ENCODE data around the gene DOCK1. TPM values are rescaled to one million over a fixed set of nuclear protein-coding genes. Genes with fewer than 3 reads are reported as not detected.

Gene DOCK1
- total RNA-seq, 2 donors from 2014 or later: 46.7 to 50.8 TPM

DNA sequence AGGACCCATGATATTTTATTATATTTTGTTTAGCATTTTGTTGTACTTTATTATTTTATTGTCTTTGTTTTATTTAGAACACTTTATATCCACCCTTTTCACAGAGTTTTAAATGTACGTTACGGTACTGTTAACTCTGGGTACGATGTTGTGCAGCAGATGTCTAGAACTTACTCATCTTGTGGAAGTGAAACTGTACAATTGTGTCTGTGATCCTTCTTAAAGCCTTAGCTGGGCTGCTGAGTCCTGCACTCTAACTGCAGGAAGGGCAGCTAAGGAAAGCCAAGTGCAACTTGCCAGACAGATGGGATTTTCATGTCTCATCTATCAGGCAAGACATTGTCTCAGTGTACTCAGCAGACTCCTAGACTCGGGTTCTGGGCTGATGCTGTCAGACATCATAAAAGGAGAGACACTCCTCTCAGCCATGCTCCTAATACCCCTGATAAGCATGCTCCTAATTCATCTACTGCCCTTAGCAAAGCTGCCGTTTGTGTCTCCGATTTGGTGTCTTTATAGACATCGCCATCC lies 305.8 kb downstream of the DOCK1 start:
- intact Hi-C loops (cut with DNase I): no loop called here
- no peak for DNase-seq (ENCODE audit: low spot score)

DNA sequence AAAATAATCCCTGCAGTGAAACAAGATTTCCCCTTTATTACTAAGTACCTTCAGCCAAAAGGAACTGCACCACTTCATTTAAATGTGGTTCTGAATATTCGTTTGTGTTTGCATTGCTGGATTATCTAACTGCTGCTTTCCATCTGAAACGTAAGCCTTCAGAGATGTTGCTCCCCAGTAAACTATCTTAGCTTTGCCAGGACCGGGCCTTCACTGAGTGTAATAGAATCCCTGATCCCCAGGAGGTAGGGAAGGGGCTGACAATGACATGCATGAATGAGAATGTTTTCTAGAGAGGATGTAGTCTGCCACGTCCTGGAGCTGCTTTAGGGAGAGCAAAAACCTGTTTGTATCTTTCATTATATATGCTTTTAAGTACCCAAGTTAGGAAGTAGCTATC lies 310.6 kb downstream of the DOCK1 start:
- intact Hi-C loops (cut with DNase I): no loop called here
- no peak for DNase-seq (ENCODE audit: low spot score)

- DNase-seq (ENCODE audit: low spot score): no peak
- intact Hi-C loops (cut with DNase I): no loop called here
Measured at GRCh38 chr10:127216274-127216673, 311.0 kb downstream of the DOCK1 start.

- intact Hi-C loops (cut with DNase I): no loop called here
Measured at GRCh38 chr10:127216786-127217185, 311.6 kb downstream of the DOCK1 start.

GRCh38 chr10:127218658-127219057 lies 313.4 kb downstream of the DOCK1 start:
- intact Hi-C loops (cut with DNase I): no loop called here
- DNase-seq (ENCODE audit: low spot score): no peak

More at GRCh38 chr10:127216786-127217185, 311.6 kb downstream of the DOCK1 start:
- DNase-seq (ENCODE audit: low spot score): no peak

- no peak for DNase-seq (ENCODE audit: low spot score)
- intact Hi-C loops (cut with DNase I): no loop called here
Measured at GRCh38 chr10:127221281-127221680, 316.1 kb downstream of the DOCK1 start.

DNA sequence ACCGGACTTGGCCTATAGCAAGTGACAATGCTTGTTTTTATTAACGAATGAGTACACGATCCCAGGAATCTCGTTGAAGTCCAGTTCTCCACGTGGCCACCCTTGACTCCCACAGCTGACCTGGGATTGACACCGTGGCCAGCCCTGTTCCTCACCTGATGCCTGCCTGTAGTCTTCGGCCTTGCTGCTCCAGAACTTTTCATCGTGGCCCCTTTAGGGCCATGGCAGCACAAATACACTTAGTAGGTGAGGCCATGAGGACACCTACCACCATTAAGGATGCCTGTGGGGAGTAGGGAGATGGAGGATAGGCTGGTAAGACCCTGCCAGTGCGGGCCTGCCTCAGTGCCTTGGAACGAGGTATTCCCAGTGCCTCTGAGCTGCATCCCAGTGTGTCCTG lies 321.8 kb downstream of the DOCK1 start:
- intact Hi-C loops (cut with DNase I): no loop called here
- no peak for DNase-seq (ENCODE audit: low spot score)

DNA sequence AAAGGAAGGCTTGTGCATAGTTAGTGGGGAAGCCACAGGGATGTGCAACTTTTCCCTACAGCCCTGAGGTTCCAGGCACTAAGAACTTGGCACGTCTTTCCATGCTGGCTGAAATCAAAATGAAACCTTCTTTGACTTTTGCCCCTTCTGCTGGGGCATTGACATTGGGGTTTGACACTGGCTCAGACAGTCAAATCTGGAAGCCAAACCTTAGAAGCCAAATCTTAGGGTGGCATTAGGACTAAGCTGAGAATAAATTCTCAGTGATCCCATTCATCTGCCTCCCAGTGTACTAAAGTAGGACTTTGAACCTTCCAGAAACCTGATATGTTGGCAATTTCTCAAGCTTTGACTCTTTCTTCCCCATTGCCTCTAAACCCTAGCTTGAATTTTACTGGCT lies 322.4 kb downstream of the DOCK1 start:
- DNase-seq (ENCODE audit: low spot score): no peak
- intact Hi-C loops (cut with DNase I): no loop called here

GRCh38 chr10:127228195-127228787 lies 323.1 kb downstream of the DOCK1 start:
- intact Hi-C loops (cut with DNase I): no loop called here
- no peak for DNase-seq (ENCODE audit: low spot score)

GRCh38 chr10:127234306-127234800 lies 329.1 kb downstream of the DOCK1 start:
- DNase-seq (ENCODE audit: low spot score): no peak
- intact Hi-C loops (cut with DNase I): no loop called here

DNA sequence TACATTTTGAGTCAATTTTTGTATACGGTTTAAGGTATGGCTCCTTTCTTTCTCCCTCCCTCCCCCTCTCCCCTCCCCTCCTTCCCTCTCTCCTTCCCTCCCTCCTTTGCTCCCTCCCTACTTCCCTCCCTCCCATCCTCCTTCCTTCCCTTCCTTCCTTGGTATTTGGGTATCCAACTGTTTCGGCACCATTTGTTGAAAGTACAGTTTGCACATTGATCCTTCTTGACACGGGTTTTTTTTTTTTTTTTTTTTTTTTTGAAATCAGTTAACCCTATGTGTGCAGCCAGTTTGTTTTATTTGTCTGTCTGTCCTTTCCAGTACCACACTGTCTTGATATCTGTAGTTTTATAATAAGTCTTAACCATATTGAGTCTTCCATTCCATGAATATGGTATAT lies 331.0 kb downstream of the DOCK1 start:
- DNase-seq (ENCODE audit: low spot score): no peak
- intact Hi-C loops (cut with DNase I): no loop called here

DNA sequence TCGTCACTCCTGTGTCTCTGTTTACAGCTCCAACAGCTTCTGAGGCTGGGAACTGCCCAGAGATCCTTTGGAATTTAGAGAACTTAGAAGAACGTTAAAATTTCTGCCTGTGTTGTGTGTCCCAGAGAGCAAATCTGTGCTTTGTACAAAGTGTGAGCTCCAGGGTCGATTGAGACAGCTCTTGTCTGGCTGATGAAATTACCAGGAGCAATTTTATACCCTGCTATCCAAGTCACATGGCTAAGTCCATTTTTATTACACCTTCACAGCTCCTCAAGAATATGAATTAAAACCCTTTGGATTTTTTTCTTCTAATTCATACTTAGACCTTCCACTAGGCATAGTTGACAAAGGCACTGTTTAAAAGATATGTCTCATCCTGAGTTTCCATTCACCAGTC lies 337.7 kb downstream of the DOCK1 start:
- intact Hi-C loops (cut with DNase I): no loop called here

DNA sequence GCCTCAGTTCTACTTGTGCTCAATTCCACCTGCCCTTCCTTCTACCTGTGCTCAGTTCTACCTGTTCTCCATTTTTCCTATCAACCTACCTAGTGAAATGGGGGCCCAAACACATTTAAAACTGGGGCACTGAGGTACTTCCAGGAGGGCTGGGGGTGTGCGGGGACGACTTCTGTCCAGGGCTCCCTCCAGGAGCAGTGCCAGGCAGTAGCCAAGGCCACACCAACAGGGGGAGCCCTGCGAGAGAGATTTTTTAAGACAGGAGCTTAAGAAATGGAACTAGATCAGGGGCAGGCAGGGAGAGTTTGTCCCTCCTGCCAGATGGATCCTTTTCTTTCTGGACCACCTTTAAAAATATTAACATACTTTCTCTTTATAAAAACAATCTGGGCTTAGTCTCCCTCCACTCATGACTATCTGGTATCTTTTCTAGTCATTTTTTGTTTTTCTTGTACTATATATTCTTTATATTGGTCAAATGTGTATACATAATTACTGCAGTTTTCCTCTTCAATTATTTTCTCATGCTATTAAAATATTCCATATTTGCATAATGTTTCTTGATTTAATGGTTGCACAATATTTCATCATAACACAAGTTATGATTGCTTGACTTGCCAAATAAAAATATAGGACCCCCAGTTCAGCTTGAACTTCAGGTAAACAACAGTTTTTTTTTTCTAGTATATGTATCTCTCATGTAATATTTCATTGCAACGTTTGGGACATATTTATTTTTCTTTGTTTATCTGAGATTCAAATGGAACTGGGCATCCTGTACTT lies 338.5 kb downstream of the DOCK1 start:
- intact Hi-C loops (cut with DNase I): no loop called here
- DNase-seq (ENCODE audit: low spot score): no peak

More for the DNA sequence above, 337.7 kb downstream of the DOCK1 start:
- no peak for DNase-seq (ENCODE audit: low spot score)

DNA sequence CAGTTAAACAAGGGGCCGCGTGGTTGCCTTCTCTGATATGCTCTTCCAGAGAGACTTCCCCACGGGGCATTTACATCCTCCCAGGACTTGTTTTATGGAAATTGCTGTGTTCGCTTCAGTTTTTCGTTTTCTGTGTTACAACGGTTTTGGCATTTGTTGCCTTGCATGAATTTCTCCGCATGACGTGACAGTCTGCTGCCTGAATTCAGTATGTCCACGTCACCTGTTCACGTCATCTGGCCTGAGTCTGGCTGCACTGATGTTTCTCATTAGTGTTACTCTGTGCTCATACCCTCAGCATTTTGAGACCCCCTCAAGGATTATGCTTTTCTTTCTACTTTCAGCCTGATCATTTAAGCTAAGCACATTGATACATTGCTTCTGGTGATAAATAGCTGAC lies 340.2 kb downstream of the DOCK1 start:
- intact Hi-C loops (cut with DNase I): loop anchor here in 1 of 2 donors (5.0 kb wide), 1 partner anchor 1063 kb away; no protein-coding TSS in a partner anchor

GRCh38 chr10:127250031-127250430 lies 344.8 kb downstream of the DOCK1 start:
- DNase-seq (ENCODE audit: low spot score): no peak
- intact Hi-C loops (cut with DNase I): no loop called here

More for the DNA sequence above, 340.2 kb downstream of the DOCK1 start:
- DNase-seq (ENCODE audit: low spot score): no peak

DNA sequence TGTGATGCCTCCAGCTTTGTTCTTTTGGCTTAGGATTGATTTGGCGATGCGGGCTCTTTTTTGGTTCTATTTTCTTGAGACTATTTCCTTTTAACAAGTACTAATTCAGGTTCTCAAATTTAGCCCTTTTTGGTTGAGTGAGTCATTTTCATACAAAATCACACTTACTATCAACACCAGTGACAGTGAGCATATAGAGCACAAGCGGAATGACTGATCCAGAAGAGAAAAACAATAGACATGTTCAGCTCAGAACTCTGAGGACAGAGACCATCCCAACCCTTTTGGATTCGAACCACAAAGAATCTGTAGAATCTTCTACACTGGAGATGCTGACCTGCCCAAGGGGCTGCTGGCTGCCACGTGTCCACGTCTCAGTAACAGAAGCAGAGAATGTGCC lies 347.6 kb downstream of the DOCK1 start:
- DNase-seq (ENCODE audit: low spot score): no peak
- intact Hi-C loops (cut with DNase I): no loop called here

- intact Hi-C loops (cut with DNase I): no loop called here
- DNase-seq (ENCODE audit: low spot score): no peak
Measured at GRCh38 chr10:127254276-127254675, 349.0 kb downstream of the DOCK1 start.

DNA sequence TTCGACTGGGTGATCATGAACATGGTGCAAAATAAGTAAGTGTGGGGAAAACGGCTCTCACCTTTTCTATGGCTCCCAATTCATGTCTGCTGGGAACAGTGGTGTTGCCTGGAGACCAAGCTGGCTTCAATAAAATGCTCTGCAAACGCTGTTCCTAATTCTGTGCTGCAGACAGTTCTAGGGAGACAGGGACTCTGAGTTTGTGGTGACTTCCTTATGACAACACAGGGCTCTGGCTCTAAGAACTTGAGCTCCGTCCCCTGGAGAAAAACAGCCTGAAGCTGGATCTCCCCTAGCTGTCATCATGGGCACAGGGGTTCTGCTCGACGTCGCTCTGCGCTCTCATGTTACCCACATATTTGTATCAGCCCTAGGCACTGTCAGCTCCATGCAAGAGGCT lies 352.2 kb downstream of the DOCK1 start:
- DNase-seq (ENCODE audit: low spot score): no peak
- intact Hi-C loops (cut with DNase I): no loop called here

DNA sequence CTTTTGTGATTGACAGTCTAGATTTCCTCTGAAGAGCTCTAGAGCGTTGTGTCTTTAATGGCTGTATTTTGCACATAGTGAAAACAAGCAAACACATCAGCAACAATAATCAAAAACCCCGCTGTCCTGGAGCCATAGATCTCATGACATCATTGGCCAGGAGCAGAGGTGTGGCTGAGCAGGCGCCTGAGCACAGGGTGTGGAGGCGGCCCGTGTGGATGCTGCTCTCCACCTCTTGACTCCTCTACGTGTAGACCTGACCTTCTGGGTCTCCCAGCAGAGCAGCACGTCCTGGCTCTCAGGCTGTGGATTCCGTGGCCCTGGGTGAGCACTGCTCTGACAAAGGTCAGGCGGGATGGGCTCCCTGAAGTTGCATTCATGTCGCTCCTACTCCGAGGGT lies 354.1 kb downstream of the DOCK1 start:
- intact Hi-C loops (cut with DNase I): no loop called here
- DNase-seq (ENCODE audit: low spot score): no peak

GRCh38 chr10:127262606-127263005 lies 357.4 kb downstream of the DOCK1 start:
- DNase-seq (ENCODE audit: low spot score): no peak
- intact Hi-C loops (cut with DNase I): no loop called here

DNA sequence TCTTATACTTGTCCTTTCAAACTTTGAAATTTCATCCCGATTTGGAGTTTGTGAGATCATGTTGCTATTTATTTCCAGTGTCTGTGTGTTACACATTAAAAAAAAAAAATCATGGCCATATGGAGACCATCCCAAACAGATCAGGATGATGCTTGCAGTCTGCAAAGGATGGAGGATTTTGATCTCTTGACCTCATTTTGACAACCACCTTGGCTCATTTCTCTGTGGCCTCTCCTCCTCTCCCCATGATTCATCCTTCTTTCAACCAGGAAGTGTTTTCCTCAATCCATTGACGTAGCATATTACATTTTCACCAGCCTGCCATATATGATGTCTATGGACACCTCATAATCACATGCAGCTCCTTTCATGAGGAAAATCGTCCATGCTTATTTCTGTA lies 360.1 kb downstream of the DOCK1 start:
- intact Hi-C loops (cut with DNase I): no loop called here
- DNase-seq (ENCODE audit: low spot score): no peak
